GM21381 (cell line): ENCODE results near the gene MYMX.

Experiments
- ATAC-seq: cut with Tn5 transposase; IDR thresholded peaks from one replicate; pipeline ENCODE4 v1.9.1; 2021; ENCODE audit warnings: mild to moderate bottlenecking, moderate library complexity; ENCODE audit not compliant: unreplicated experiment

The MYMX gene

GRCh38 chr6:44262467-44263353, 46.0 kb downstream of the MYMX start:
- ATAC-seq: no peak

- ATAC-seq: no peak
Observed at GRCh38 chr6:44263354-44264100, 46.8 kb downstream of the MYMX start.

DNA sequence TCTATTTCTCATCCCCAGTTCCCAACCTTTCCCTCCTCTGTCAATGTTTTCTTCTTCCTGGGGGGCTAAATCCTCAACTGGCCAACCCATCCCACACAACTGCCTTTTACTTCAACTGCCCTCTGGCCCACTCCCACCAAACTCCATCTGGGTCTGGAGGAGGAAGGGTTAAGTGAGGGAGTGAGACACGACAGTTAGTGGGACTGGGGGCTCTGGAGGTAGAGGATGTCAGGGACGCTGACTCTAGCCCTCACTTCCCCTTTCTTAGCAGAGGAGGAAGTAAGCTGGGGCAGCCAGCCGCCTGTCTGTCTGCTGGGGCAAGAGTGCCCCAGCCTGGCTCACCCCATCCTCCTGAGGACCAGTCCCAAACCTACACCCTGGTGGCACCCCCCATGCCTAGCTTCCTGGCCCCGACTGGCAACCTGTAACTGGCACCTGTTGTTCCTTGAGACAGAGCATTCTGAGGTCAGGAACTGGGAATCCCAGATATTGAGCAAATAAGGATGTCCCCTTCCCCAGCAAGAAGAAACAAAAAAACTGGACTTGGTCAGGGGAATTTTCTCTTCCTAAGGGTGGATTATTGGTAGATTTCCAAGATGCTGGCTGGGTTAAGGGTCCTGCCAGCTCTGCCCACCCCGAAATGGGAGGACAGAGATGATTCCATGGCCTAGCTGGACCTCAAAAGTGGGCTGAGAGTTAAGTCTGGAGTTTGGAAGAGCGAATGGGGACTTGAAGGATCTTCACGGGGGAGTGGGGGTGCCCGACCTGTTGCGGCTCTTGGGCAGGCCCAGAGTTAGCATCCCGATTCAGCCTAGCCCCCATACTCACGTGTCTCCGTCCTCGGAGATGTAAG, 47.7 kb downstream of the MYMX start:
- peak; percentile 25 for ATAC-seq

GRCh38 chr6:44265007-44265721, 48.4 kb downstream of the MYMX start, which contains the start of gene NFKBIE:
TSS of gene NFKBIE (minus strand) at chr6:44265551. CDS start at chr6:44265346, 205 bp downstream.
- ATAC-seq: peak; percentile 42

DNA sequence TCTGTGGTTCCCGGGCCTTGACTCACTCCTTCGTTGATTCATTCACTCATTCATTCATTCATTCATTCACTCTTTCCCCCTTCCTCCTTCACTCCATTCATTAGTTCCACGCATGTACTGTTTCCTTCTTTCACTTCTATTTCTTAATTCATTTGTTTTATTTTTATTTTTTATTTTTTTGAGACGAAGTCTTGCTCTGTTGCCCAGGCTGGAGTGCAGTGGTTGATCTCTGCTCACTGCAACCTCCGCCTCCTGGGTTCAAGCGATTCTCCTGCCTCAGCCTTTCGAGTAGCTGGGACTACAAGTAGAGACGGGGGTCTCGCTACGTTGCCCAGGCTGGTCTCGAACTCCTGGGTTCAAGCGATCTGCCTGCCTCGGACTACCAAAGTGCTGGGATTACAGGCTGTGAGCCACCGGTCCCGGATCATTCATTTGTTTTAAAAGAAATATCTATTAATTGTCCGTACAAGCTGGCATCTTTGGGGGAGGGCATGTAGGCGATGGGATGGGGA, 49.1 kb downstream of the MYMX start:
- no peak for ATAC-seq

DNA sequence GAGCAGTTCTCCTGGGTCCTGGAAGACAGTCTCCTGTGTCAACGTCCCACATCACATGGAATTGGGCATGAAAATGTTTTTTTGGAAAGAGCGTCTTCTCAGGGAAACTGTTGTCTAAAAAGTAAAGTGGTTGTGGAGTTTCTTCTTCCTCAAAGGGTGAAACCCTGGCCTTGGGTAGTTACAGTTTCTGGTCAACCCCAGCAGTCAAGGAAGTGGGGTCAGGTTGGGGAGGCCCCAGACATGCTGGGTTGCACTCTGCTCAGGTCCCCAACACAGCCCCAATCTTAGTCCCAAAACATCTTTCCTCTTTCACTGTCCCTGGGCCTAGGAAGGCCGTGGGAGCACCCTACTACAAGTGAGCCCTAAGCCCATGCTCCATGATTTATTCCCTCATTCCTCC, 49.6 kb downstream of the MYMX start:
- ATAC-seq: peak; percentile 34

DNA sequence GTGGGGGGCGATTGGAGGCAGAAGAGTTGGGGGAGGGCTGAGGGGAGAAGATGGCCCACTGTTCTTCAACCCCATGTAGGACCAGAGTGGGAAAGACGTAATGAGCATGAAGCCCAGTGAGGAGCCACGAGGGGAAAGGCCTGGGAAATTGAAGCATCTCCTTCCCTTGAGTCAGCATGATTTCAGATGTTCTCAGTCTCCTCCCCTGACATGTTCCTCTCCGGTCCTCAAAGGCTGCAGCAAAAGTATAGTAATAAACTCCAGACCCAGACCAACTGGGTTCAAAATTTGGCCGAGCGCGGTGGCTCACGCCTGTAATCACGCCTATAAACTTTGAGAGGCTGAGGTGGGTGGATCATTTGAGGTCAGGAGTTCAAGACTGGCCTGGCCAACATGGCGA, 50.5 kb downstream of the MYMX start:
- no peak for ATAC-seq
